PC-3 (cell line): Measurements from ENCODE around the gene MTHFD1. TPM values are rescaled to one million over a fixed set of nuclear protein-coding genes. Genes with fewer than 3 reads are reported as not detected.
A peak's percentile ranks its signal among the peaks of the same experiment; 100 is the strongest.

Source experiments
- ATAC-seq: fragments of 200-7000 bp; cut with Tn5 transposase; 2 replicates; pipeline ENCODE4 v1.9.1; 2020; ENCODE audit warnings: mild to moderate bottlenecking, moderate library complexity
- BruUV-seq: library from RNA; stranded (reverse); fragments of 400-500 nt; replicated peaks from 2 replicates; lab custom pipeline; 2021; lab: Mats Ljungman, UMichigan
- CTCF ChIA-PET: fragments of 300-600 bp; sonication (Branson Sonifier 250); formaldehyde crosslinking; loops from one replicate; lab custom pipeline; 2022; ENCODE audit warnings: antibody characterized with exemption; lab: Charles Lee
- POLR2A ChIA-PET: fragments of 300-600 bp; sonication (Branson Sonifier 250); formaldehyde crosslinking; loops from one replicate; lab custom pipeline; 2022; ENCODE audit warnings: antibody characterized with exemption; ENCODE audit not compliant: unreplicated experiment; lab: Charles Lee
- DNase-seq: peaks from one replicate; pipeline ENCODE4 v3.0.0-alpha.2; 2015
- H2AFZ ChIP-seq: fragments of 300-600 bp; sonication (generic); 2 replicates; pipeline ENCODE4 v1.6.0; 2016; ENCODE audit warnings: antibody characterized with exemption, low read length
- H3F3A ChIP-seq: fragments of 300-600 bp; sonication (generic); one replicate; pipeline ENCODE4 v1.6.0; 2017; ENCODE audit warnings: antibody characterized with exemption, low read length, control low read depth, mild to moderate bottlenecking; ENCODE audit not compliant: unreplicated experiment
- H3K27ac ChIP-seq: fragments of 300-600 bp; sonication (generic); 2 replicates; pipeline ENCODE4 v1.5.1; 2016; ENCODE audit warnings: mild to moderate bottlenecking, low read length
- H3K27me3 ChIP-seq: fragments of 300-600 bp; sonication (generic); 2 replicates; pipeline ENCODE4 v1.6.1; 2016; ENCODE audit warnings: low read length, mixed read lengths
- H3K36me3 ChIP-seq: fragments of 300-600 bp; sonication (generic); 2 replicates; pipeline ENCODE4 v1.6.1; 2016; ENCODE audit warnings: low read depth, mixed run types, low read length, mixed read lengths
- H3K4me1 ChIP-seq: fragments of 300-600 bp; sonication (generic); 2 replicates; pipeline ENCODE4 v1.5.1; 2016; ENCODE audit warnings: low read length; ENCODE audit not compliant: insufficient read depth
- H3K4me2 ChIP-seq: fragments of 300-600 bp; sonication (generic); 2 replicates; pipeline ENCODE4 v1.6.0; 2016; ENCODE audit warnings: low read length
- H3K4me3 ChIP-seq: fragments of 300-600 bp; sonication (generic); 2 replicates; pipeline ENCODE4 v1.5.1; 2016; ENCODE audit warnings: mild to moderate bottlenecking, low read length, mixed read lengths
- H3K79me2 ChIP-seq: fragments of 300-600 bp; sonication (generic); 2 replicates; pipeline ENCODE4 v1.6.1; 2017; ENCODE audit warnings: low read length, mixed read lengths
- H3K9ac ChIP-seq: fragments of 300-600 bp; sonication (generic); 2 replicates; pipeline ENCODE4 v1.6.0; 2016; ENCODE audit warnings: mild to moderate bottlenecking, low read length
- H3K9me2 ChIP-seq: fragments of 300-600 bp; sonication (generic); replicated peaks from 2 replicates; pipeline ENCODE4 v1.6.1; 2016; ENCODE audit warnings: mixed run types, low read length, mixed read lengths
- H3K9me3 ChIP-seq: fragments of 300-600 bp; sonication (generic); 2 replicates; pipeline ENCODE4 v1.6.1; 2016; ENCODE audit warnings: low read length, mixed read lengths
- H4K20me1 ChIP-seq: fragments of 300-600 bp; sonication (generic); 2 replicates; pipeline ENCODE4 v1.6.1; 2016; ENCODE audit warnings: low read length, mixed read lengths
- EZH2 ChIP-seq: fragments of 300-600 bp; sonication (generic); IDR thresholded peaks from one replicate; pipeline ENCODE4 v1.6.1; 2017; ENCODE audit warnings: antibody characterized with exemption, mild to moderate bottlenecking, low read length; ENCODE audit not compliant: unreplicated experiment
- EZH2phosphoT487 ChIP-seq: fragments of 300-600 bp; sonication (generic); IDR thresholded peaks from 2 replicates; pipeline ENCODE4 v1.6.1; 2018; ENCODE audit warnings: mild to moderate bottlenecking, antibody characterized with exemption, low read length, borderline replicate concordance
- intact Hi-C: fragments of 100-400 bp; cut with micrococcal nuclease; formaldehyde crosslinking; loops from 2 replicates; pipeline ENCODE4 v1.9.0; 2023
- total RNA-seq: library from RNA; depleted of rRNA; stranded (reverse); fragments of >200 nt; gene quantifications from 2 replicates; pipeline ENCODE4 v1.2.3, GENCODE V29; 2014
- TF ChIP-seq, protein P1 (sequence below): fragments of 300-600 bp; sonication (generic); conservative IDR thresholded peaks from 2 replicates; pipeline ENCODE4 v1.5.1; 2017; ENCODE audit warnings: antibody characterized with exemption, low read depth, mild to moderate bottlenecking, low read length

MTHFD1 gene
- total RNA-seq, 1 experiment from 2014 or later = 89.3 TPM

GRCh38 chr14:64500088-64500487 lies 111.9 kb downstream of the MTHFD1 start:
- Histone ChIP-seq H2AFZ (no peak overlapping the region), H3K4me2 (no peak overlapping the region), H4K20me1 (no peaks in the 10 kb centered on the region), H3F3A (peaks cover 6% of the 10 kb centered on the region), H3K27me3 (no peaks in the 10 kb centered on the region), H3K9ac (no peak overlapping the region), H3K4me1 (peaks cover 19% of the 10 kb centered on the region), H3K4me3 (no peak overlapping the region), H3K79me2 (peaks cover 51% of the 10 kb centered on the region), H3K9me2 (no peaks in the 10 kb centered on the region), H3K36me3 (0 out of 2 replicates have a peak, but pooled peaks cover 7% of the 10 kb centered on the region), H3K27ac (no peak overlapping the region), H3K9me3 (no peaks in the 10 kb centered on the region)
- ATAC-seq (no peak), DNase-seq (no peak)
- POLR2A ChIA-PET = no interaction called here
- intact Hi-C loops = loop anchor here (5.0 to 10.0 kb wide), 2 partner anchors 112 to 155 kb away; no protein-coding TSS in a partner anchor
- TF ChIP-seq EZH2phosphoT487 (no peak), EZH2 (no peak)
- TF ChIP-seq, protein P1, sequence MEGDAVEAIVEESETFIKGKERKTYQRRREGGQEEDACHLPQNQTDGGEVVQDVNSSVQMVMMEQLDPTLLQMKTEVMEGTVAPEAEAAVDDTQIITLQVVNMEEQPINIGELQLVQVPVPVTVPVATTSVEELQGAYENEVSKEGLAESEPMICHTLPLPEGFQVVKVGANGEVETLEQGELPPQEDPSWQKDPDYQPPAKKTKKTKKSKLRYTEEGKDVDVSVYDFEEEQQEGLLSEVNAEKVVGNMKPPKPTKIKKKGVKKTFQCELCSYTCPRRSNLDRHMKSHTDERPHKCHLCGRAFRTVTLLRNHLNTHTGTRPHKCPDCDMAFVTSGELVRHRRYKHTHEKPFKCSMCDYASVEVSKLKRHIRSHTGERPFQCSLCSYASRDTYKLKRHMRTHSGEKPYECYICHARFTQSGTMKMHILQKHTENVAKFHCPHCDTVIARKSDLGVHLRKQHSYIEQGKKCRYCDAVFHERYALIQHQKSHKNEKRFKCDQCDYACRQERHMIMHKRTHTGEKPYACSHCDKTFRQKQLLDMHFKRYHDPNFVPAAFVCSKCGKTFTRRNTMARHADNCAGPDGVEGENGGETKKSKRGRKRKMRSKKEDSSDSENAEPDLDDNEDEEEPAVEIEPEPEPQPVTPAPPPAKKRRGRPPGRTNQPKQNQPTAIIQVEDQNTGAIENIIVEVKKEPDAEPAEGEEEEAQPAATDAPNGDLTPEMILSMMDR = no peak
- CTCF ChIA-PET = no interaction called here
- no TSS peak for BruUV-seq

GRCh38 chr14:64501411-64502171 lies 113.4 kb downstream of the MTHFD1 start:
- CTCF ChIA-PET = no interaction called here
- BruUV-seq = no TSS peak
- H3K79me2 ChIP-seq = peaks cover 66% of the 10 kb centered on the region
- H3K36me3 ChIP-seq = 0 out of 2 replicates have a peak, but pooled peaks cover 7% of the 10 kb centered on the region
- H3K4me2 ChIP-seq = peak overlapping the region; percentile 97
- no peaks in the 10 kb centered on the region for H3K27me3 ChIP-seq
- H3K9ac ChIP-seq = peak overlapping the region; percentile 88
- TF ChIP-seq, protein P1 = 0 out of 2 replicates have a peak, but pooled peaks have one; percentile 7
- TF ChIP-seq EZH2phosphoT487 = no peak
- TF ChIP-seq EZH2 = no peak
- POLR2A ChIA-PET = interaction anchor here (0.6 to 0.7 kb wide), 3 partner anchors 127 to 264 kb away, joined by 3 to 7 read pairs (median 4); no protein-coding TSS in a partner anchor
- peak overlapping the region; percentile 30 for H3K27ac ChIP-seq
- intact Hi-C loops = loop anchor here (1.0 to 10.0 kb wide), 3 partner anchors 111 to 157 kb away; partner anchors contain the start of gene MTHFD1
- H3K9me3 ChIP-seq = no peaks in the 10 kb centered on the region
- peaks cover 23% of the 10 kb centered on the region for H3K4me1 ChIP-seq
- peaks cover 6% of the 10 kb centered on the region for H3F3A ChIP-seq
- ATAC-seq (peak; percentile 1; the same call in 1 of the 2 replicates), DNase-seq (peak; percentile 72)
- H3K4me3 ChIP-seq = peak overlapping the region; percentile 82
- peaks cover 11% of the 10 kb centered on the region for H4K20me1 ChIP-seq
- no peaks in the 10 kb centered on the region for H3K9me2 ChIP-seq
- peak overlapping the region; percentile 93 for H2AFZ ChIP-seq
